Muscle layer of colon (tissue), 2 donors: ENCODE measurements around the gene GRID2.

Source experiments
- H3K27ac ChIP-seq: one replicate; pipeline ENCODE4 v1.7.0; 2013; ENCODE audit warnings: low read depth, mild to moderate bottlenecking, low read length, moderate library complexity
- H3K27me3 ChIP-seq, 2 donors: one replicate each; pipeline ENCODE4 v1.7.0; 2013; ENCODE audit warnings: low read length in 2 of 2, mild to moderate bottlenecking in 2 of 2; ENCODE audit not compliant: insufficient read depth in 2 of 2, control insufficient read depth in 1 of 2
- H3K36me3 ChIP-seq: one replicate; pipeline ENCODE4 v1.7.0; 2013; ENCODE audit warnings: mild to moderate bottlenecking, low read length; ENCODE audit not compliant: insufficient read depth
- H3K4me1 ChIP-seq: one replicate; pipeline ENCODE4 v1.7.0; 2013; ENCODE audit warnings: mild to moderate bottlenecking, low read length; ENCODE audit not compliant: insufficient read depth
- H3K4me3 ChIP-seq, 2 donors: one replicate each; pipeline ENCODE4 v1.7.0; 2013; ENCODE audit warnings: low read length in 2 of 2, low read depth in 1 of 2, mild to moderate bottlenecking in 1 of 2, moderate library complexity in 1 of 2
- H3K9ac ChIP-seq: one replicate; pipeline ENCODE4 v1.7.0; 2013; ENCODE audit warnings: low read length
- H3K9me3 ChIP-seq: one replicate; pipeline ENCODE4 v1.7.0; 2013; ENCODE audit warnings: mild to moderate bottlenecking, low read length
- donor health status: abdominal sarcoma.
- donor health status: Adenocarcinoma of cecum.

GRID2 gene

DNA sequence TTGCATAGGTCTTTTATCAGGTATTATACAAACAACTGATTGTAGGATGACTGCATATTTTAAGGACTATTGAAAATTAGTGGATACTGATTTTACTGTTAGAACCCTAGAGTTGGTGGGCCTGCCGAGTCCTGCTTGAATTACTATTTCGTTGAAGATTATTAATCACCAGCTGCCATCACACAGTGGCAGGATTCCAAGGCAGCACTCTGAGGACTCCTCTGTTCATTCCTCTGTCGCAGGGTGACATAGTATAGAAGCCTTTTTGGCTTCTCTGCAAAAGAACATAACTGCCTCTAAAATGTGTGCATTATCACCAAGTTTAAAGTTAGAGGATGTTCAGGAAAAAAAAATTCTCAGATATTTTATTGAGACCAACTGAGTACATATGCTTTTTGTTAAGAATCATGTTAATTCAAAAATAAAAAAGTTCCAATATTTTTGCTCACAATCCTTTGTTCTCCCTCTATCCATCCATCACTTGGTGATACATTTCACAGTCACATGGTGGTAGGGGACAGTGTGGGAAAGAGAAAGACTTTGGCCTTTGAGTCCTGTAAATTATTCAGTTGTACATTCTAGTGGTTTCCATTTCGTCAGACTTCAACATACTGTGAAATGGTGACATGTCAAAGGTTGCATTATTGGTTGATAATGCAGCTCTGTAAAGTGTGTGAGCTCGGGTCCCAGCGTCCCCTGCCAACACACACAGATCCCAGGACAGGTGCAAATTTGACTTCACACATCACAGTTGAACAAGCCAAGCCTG, 332.5 kb downstream of the GRID2 start:
- Histone ChIP-seq H3K27ac (no peak overlapping the region), H3K4me3 (no peak overlapping the region), H3K4me1 (no peaks in the 10 kb centered on the region), H3K9ac (no peak overlapping the region), H3K9me3 (no peaks in the 10 kb centered on the region), H3K36me3 (no peaks in the 10 kb centered on the region), H3K27me3 (no peaks in the 10 kb centered on the region)

DNA sequence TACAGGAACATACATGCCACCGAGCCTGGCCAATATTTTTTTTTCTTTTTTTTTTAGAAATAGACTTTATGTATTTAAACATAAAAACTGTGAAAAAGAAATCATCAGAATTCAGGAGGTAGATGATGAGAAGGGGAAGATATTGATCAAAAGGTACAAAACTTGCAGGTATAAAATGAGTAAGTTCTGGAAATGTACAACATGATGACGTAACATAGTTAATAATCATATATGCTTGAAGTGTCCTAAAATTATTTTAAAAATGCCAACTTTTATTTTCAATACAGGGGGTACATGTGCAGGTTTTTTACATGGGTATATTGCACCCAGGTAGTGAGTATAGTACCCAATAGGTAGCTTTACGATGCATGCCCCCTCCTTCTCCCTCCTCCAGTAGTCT, 337.6 kb downstream of the GRID2 start:
- Histone ChIP-seq H3K27me3 (no peaks in the 10 kb centered on the region), H3K9me3 (no peaks in the 10 kb centered on the region), H3K4me3 (no peak overlapping the region), H3K27ac (no peak overlapping the region), H3K36me3 (no peaks in the 10 kb centered on the region), H3K4me1 (no peaks in the 10 kb centered on the region), H3K9ac (no peak overlapping the region)

DNA sequence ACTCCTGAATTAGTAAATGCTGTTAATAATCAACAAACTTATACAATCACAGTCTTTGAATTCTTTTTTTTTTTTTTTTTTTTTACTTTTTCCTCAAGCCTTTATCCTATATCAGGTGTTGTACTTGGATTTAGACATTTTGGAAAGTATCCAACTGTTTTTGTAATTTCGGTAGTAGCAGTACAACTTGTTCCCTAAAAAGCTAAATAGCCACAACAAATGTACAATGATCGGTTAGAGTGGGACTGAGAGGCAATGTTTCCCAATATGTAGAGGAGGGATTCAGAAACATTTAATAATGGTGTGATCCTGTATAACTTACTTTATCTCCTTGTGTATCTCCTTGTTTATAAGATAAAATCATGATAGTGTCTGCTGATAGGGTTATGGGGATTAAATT, 343.1 kb downstream of the GRID2 start:
- H3K4me1 ChIP-seq, result no peaks in the 10 kb centered on the region
- no peaks in the 10 kb centered on the region for H3K27me3 ChIP-seq
- H3K36me3 ChIP-seq, result no peaks in the 10 kb centered on the region
- no peak overlapping the region for H3K4me3 ChIP-seq
- H3K27ac ChIP-seq, result no peak overlapping the region
- H3K9ac ChIP-seq, result no peak overlapping the region
- no peaks in the 10 kb centered on the region for H3K9me3 ChIP-seq

DNA sequence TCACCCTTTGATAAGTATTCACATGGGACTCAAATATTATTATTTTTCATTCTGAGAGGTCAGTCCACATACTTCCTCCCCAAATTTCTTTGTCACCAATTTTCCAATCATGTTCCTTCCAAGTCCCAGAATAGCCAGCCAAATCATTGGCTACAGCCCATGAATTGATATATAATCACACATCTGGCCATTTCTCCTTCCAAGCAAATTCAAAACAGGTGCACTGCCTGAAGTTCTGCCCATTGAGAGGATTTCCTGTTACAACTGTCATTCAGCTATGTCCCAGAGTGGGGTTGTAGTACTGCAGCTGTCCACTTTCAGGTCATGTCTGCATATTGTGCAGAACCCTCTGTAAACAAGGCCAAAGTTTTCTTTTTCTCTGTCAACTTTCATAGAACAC, 347.8 kb downstream of the GRID2 start:
- Histone ChIP-seq H3K27me3 (no peaks in the 10 kb centered on the region), H3K4me1 (no peaks in the 10 kb centered on the region), H3K27ac (no peak overlapping the region), H3K9ac (no peak overlapping the region), H3K4me3 (no peak overlapping the region), H3K36me3 (no peaks in the 10 kb centered on the region), H3K9me3 (no peaks in the 10 kb centered on the region)

DNA sequence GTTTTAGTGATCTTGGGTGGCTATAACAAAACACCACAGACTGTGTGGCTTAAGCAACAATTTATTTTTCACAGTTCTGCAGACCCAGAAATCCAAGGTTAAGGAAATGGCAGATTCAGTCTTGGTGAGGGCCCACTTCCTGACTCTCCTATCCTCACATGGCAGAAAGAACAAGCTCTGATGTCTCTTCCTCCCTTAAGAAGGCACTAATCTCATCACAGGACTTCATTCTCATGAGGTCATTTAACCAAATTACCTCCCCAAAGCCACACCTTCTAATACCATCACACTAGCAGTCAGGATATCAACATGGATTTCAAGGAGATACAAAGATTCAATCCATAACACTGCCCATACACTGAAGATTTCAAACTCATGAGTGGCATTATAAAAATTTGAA, 350.3 kb downstream of the GRID2 start:
- no peak overlapping the region for H3K27ac ChIP-seq
- H3K9ac ChIP-seq, result no peak overlapping the region

DNA sequence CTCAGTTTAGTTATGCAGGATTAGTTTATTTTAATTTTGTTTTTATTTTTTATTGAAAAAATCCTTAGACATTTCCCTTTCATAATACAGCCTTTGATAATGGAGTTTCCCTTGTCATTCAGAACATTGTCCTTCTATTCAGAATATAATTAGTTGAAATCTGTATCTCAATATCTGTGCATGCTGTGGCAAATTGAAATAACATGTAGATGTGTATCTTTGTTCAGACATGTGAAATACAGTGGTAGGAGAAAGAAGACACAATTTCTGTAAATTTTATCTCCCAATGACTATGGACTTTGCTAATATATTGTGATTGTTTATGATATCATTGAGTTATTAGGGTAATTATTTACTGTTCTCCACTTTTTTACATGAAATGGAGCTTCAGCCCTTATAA, 353.9 kb downstream of the GRID2 start:
- Histone ChIP-seq H3K27me3 (no peaks in the 10 kb centered on the region), H3K36me3 (no peaks in the 10 kb centered on the region), H3K4me1 (no peaks in the 10 kb centered on the region), H3K4me3 (no peak overlapping the region), H3K27ac (no peak overlapping the region), H3K9ac (no peak overlapping the region), H3K9me3 (no peaks in the 10 kb centered on the region)

More for the DNA sequence above, 350.3 kb downstream of the GRID2 start:
- H3K27me3 ChIP-seq, result no peaks in the 10 kb centered on the region
- H3K9me3 ChIP-seq, result no peaks in the 10 kb centered on the region
- H3K36me3 ChIP-seq, result no peaks in the 10 kb centered on the region
- no peaks in the 10 kb centered on the region for H3K4me1 ChIP-seq
- H3K4me3 ChIP-seq, result no peak overlapping the region

DNA sequence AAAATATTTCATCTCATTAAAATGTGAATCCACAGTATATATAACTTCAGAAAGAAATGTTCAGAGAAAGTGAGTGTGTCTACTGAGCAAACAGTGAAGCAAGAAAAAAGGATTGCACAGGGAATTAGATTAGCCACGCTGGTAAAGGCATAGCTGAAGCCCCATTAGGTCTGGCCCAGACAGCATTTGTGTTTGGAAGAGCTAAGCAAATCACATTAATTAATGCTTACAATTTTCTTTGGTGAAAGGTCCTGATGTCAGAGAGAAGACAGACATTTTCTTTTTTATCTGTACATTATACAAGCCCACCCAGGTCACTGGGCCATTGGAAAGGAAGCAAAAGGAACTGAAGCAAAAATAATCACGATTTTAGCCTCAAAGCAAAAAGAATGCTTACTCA, 354.6 kb downstream of the GRID2 start:
- Histone ChIP-seq H3K27me3 (no peaks in the 10 kb centered on the region), H3K9me3 (no peaks in the 10 kb centered on the region), H3K4me3 (no peak overlapping the region), H3K4me1 (no peaks in the 10 kb centered on the region), H3K36me3 (no peaks in the 10 kb centered on the region), H3K9ac (no peak overlapping the region), H3K27ac (no peak overlapping the region)

DNA sequence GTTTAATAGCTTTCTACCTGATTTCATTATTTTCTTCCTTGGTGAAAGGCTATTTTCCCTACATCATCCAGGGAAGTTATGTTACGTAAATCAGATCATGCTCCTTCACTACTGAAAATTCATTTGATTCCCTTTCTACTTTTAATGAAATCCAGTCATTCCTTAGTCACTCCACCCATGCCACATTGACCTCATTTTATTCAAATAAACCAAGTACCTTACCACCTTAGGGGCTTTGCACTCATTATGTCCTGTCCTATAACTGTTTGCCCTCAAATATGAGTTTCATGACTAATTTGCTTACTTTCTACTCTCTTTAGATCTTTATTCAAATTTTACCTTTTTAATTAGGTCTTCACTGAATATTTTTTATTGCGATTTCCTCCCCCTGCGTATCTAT, 374.0 kb downstream of the GRID2 start:
- H3K9ac ChIP-seq, result no peak overlapping the region
- no peak overlapping the region for H3K27ac ChIP-seq
- no peaks in the 10 kb centered on the region for H3K4me1 ChIP-seq
- no peaks in the 10 kb centered on the region for H3K9me3 ChIP-seq
- no peaks in the 10 kb centered on the region for H3K27me3 ChIP-seq
- H3K4me3 ChIP-seq, result no peak overlapping the region
- no peaks in the 10 kb centered on the region for H3K36me3 ChIP-seq

DNA sequence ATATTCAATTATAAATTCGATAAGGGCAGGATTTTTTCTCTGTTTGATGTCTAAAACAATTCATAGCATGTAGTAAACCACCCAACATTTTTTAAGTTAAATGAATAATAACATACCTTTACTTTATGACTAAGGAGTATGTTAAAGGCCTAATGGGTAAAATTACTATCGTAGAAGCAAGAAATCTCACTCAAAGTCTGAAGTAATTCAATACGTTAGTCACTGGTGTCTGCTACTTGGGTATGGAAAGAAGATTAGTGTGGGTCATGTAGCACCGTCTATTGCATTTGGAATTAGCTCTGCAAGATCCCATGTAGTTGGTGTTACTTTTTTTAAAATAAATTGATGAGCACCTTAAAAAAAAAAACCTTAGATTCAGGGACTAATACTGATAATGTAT, 374.5 kb downstream of the GRID2 start:
- Histone ChIP-seq H3K4me1 (no peaks in the 10 kb centered on the region), H3K27me3 (no peaks in the 10 kb centered on the region), H3K9me3 (no peaks in the 10 kb centered on the region), H3K4me3 (no peak overlapping the region), H3K27ac (no peak overlapping the region), H3K36me3 (no peaks in the 10 kb centered on the region), H3K9ac (no peak overlapping the region)

DNA sequence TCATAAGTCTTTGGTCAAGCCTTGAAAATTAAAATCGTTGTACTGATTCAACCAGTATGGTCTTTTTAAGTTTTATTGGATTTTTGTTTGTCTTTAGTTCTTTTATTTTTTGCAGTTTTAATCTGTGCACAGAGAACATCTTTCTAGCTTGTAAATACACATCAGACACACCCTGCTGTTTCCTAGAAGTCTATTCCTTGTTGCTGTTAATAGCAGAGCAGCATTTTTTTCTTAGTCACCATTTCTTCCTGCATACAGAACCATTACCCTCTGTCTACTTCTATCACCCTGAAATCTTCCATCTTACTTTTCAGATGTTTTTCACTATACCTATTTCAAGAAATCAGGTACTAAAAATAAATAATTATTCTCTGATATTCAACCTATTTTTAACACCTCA, 375.4 kb downstream of the GRID2 start:
- Histone ChIP-seq H3K9me3 (no peaks in the 10 kb centered on the region), H3K4me3 (no peak overlapping the region), H3K27me3 (no peaks in the 10 kb centered on the region), H3K27ac (no peak overlapping the region), H3K36me3 (no peaks in the 10 kb centered on the region), H3K9ac (no peak overlapping the region), H3K4me1 (no peaks in the 10 kb centered on the region)

DNA sequence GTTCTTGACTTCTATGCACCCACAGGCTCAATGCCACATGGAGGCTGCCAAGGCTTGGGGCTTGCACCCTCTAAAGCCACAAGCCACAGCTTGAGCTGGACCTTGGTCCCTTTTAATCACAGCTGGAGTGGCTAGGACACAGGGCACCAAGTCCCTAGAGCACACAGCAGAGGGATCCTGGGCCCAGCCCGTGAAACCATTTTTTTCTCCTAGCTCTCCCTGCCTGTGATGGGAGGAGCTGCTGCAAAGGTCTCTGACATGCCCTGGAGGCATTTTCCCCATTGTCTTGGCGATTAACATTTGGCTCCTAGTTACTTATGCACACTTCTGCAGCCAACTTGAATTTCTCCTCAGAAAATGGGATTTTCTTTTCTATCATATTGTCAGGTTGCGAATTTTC, 410.9 kb downstream of the GRID2 start:
- Histone ChIP-seq H3K4me3 (no peak overlapping the region), H3K27ac (no peak overlapping the region), H3K9ac (no peak overlapping the region), H3K36me3 (no peaks in the 10 kb centered on the region), H3K27me3 (no peaks in the 10 kb centered on the region), H3K4me1 (no peaks in the 10 kb centered on the region), H3K9me3 (no peaks in the 10 kb centered on the region)

DNA sequence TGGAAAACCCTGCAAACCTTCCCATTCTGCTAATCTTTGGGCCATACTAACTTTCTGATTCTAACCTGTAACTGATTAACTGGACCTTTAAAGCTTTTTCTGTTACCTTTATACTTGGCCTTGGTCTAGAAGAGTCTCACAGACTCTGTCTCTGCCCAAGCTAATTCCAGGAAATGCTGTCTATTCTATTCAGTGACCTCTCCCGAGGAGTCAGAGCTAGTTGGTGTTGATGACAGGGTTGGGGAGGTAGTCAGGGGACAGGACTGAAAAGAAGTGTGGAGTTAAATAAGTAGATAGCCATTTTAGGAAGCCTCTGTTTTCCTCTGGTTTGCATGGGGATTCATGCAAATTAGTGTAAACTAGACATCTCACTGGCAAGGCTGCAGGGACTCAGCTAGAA, 429.5 kb downstream of the GRID2 start:
- H3K4me1 ChIP-seq, result no peaks in the 10 kb centered on the region
- H3K9ac ChIP-seq, result no peak overlapping the region
- no peak overlapping the region for H3K27ac ChIP-seq
- H3K9me3 ChIP-seq, result no peaks in the 10 kb centered on the region
- no peak overlapping the region for H3K4me3 ChIP-seq
- no peaks in the 10 kb centered on the region for H3K36me3 ChIP-seq
- no peaks in the 10 kb centered on the region for H3K27me3 ChIP-seq
